GM19395 (cell line): ENCODE results near the gene WWOX.
"Not testable (repeated sequence)": the region's sequence is repeated elsewhere in the genome, so short reads cannot be mapped to it uniquely, and the experiment has no call there.

Experiments used
- ATAC-seq: cut with Tn5 transposase; IDR thresholded peaks from one replicate; pipeline ENCODE4 v1.9.1; 2021; ENCODE audit warnings: mild to moderate bottlenecking, moderate library complexity; ENCODE audit not compliant: unreplicated experiment

Gene WWOX

GRCh38 chr16:79188739-79189122 is 1089.3 kb downstream of the WWOX start:
- ATAC-seq, result no peak

- ATAC-seq, result no peak
Measured at GRCh38 chr16:79190542-79190941, 1091.1 kb downstream of the WWOX start.

GRCh38 chr16:79191933-79192332 is 1092.5 kb downstream of the WWOX start:
- no peak for ATAC-seq

GRCh38 chr16:79192904-79193303 is 1093.5 kb downstream of the WWOX start:
- no peak for ATAC-seq

GRCh38 chr16:79194291-79194690 is 1094.8 kb downstream of the WWOX start:
- ATAC-seq, result no peak

GRCh38 chr16:79195938-79196337 is 1096.5 kb downstream of the WWOX start:
- no peak for ATAC-seq

GRCh38 chr16:79201436-79201835 is 1102.0 kb downstream of the WWOX start:
- ATAC-seq, result no peak

GRCh38 chr16:79202977-79203376 is 1103.5 kb downstream of the WWOX start:
- ATAC-seq, result no peak

- ATAC-seq, result no peak
Measured at GRCh38 chr16:79204486-79204885, 1105.0 kb downstream of the WWOX start.

GRCh38 chr16:79206889-79207288 is 1107.4 kb downstream of the WWOX start:
- no peak for ATAC-seq

GRCh38 chr16:79209308-79209707 is 1109.9 kb downstream of the WWOX start:
- no peak for ATAC-seq

GRCh38 chr16:79210607-79211006 is 1111.2 kb downstream of the WWOX start:
- ATAC-seq, result no peak

- ATAC-seq, result no peak
Measured at GRCh38 chr16:79211586-79211985, 1112.1 kb downstream of the WWOX start.

GRCh38 chr16:79212114-79212791 is 1112.8 kb downstream of the WWOX start:
- ATAC-seq, result no peak

GRCh38 chr16:79213214-79213613 is 1113.8 kb downstream of the WWOX start:
- ATAC-seq, result no peak

- no peak for ATAC-seq
Measured at GRCh38 chr16:79215289-79215688, 1115.8 kb downstream of the WWOX start.

GRCh38 chr16:79217375-79218011 is 1118.0 kb downstream of the WWOX start:
- no peak for ATAC-seq

- ATAC-seq, result no peak
Measured at GRCh38 chr16:79218351-79218750, 1118.9 kb downstream of the WWOX start.

- not testable (repeated sequence) for ATAC-seq
Measured at GRCh38 chr16:79225994-79226393, 1126.5 kb downstream of the WWOX start.

- ATAC-seq, result no peak
Measured at GRCh38 chr16:79229361-79229760, 1129.9 kb downstream of the WWOX start.

- ATAC-seq, result not testable (repeated sequence)
Measured at GRCh38 chr16:79245700-79246099, 1146.2 kb downstream of the WWOX start.

- no peak for ATAC-seq
Measured at GRCh38 chr16:79247386-79247785, 1147.9 kb downstream of the WWOX start.

GRCh38 chr16:79248351-79248750 is 1148.9 kb downstream of the WWOX start:
- no peak for ATAC-seq
